ENCODE measurements around the gene EFCAB6. TPM values are rescaled to one million over a fixed set of nuclear protein-coding genes. Genes with fewer than 3 reads are reported as not detected.

The EFCAB6 gene
- total and polyA plus RNA-seq, 2 of the 13 experiments (the other 11 are each of a cell fraction or from before 2014, with no cell fraction given): not detected

DNA sequence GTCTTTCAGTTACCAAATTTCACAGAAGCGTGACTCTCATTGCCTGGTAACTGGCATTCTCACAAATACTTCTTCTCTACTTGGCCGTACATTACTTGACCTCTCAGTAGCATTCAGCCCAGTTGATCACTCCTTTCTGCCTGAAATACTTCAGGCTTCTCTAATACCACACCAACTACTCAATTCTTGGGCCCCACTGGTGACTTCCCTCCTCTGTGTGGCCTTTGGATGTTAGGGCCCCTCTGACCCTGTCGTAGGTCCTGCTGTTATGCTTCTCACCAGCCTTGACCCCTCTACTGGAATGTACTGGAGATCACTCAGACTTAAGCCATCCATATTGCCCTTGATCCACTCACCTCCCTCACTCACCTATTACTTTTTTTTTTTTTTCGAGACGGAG lies 2.2 kb upstream of the EFCAB6 start:
- intact Hi-C loops (cut with micrococcal nuclease; ENCODE audit: unreplicated experiment): no loop called here
- H3K9ac ChIP-seq (ENCODE audit: insufficient read depth, low read depth, low read length): no peak overlapping the region
- no peak for ATAC-seq
- no peaks in the 10 kb centered on the region for H3K9me3 ChIP-seq (ENCODE audit: low read length)
- H3K4me1 ChIP-seq (ENCODE audit: insufficient read depth, low read length): no peaks in the 10 kb centered on the region
- no peak overlapping the region for H3K4me2 ChIP-seq (ENCODE audit: low read depth, low read length)
- H4K20me1 ChIP-seq (ENCODE audit: insufficient read depth, low read length): no peaks in the 10 kb centered on the region
- in situ Hi-C loops (cut with HindIII; ENCODE audit: extremely low pct_ligation_motif_present, low pct_unique_long_range_greater_than_20kb): no loop called here
- BruUV-seq (replicated peaks): no TSS peak
- H2AFZ ChIP-seq (ENCODE audit: low read length): no peak overlapping the region
- ChIA-PET CTCF (ENCODE audit: low intra/inter-chr PET ratio, low total read pairs) (no interaction called here), POLR2A (no interaction called here)
- H3K27me3 ChIP-seq (ENCODE audit: control insufficient read depth in 1 of 2, insufficient read depth in 2 of 2, low read length in 2 of 2): peaks cover 1 to 9% of the 10 kb centered on the region in 2 experiments; a peak in 2 of 5 replicates
- no peaks in the 10 kb centered on the region for H3K79me2 ChIP-seq (ENCODE audit: insufficient read depth, low read length)
- no peak for TF ChIP-seq MAFG (CRISPR knock-in tag; IDR thresholded peaks at IDR 0.05)
- TF ChIP-seq CEBPZ (IDR thresholded peaks at IDR 0.05; ENCODE audit: low read length): no peak
- no peak for TF ChIP-seq ZBTB42 (CRISPR knock-in tag; IDR thresholded peaks at IDR 0.05)
- TF ChIP-seq, protein P1, sequence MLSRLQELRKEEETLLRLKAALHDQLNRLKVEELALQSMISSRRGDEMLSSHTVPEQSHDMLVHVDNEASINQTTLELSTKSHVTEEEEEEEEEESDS (CRISPR knock-in tag; IDR thresholded peaks at IDR 0.05; ENCODE audit: borderline replicate concordance): no peak
- no peak for DNase-seq (ENCODE audit: low spot score)
- no peak for FAIRE-seq
- 47% methylated on average over 5 of the region's 5 CpGs for WGBS (ENCODE audit: low lambda C conversion rate)
- no peak overlapping the region for H3K27ac ChIP-seq (ENCODE audit: extremely low read length, insufficient read depth, low read length)
- no peaks in the 10 kb centered on the region for H3K36me3 ChIP-seq (replicated peaks in 1 of 2; ENCODE audit: control insufficient read depth in 1 of 2, insufficient read depth in 2 of 2, low read length in 2 of 2)
- H3K4me3 ChIP-seq (replicated peaks in 1 of 3; ENCODE audit: insufficient read depth in 1 of 3, low read depth in 2 of 3, low read length in 3 of 3): no peak overlapping the region

DNA sequence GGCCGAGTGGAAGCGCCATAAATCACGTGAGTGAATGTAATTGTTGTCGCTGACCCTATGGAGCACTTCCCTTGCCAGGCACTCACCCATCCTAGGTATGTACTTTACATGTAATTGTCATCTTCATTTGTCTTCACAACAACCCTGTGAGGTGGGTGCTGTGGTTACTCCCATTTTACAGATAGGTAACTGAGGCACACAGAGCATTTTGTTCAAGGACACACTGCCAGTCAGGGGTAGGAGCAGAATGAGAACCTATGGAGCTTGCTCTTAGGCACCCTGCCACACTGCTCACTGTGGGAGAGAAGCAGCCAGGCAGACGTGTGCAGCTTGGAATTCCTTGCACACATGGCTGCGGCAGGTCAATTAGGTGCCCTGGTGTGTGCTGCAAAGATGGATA lies 785 bp upstream of the EFCAB6 start:
- ChIA-PET POLR2A (no interaction called here), CTCF (ENCODE audit: low intra/inter-chr PET ratio, low total read pairs) (no interaction called here)
- ATAC-seq: no peak
- no TSS peak for BruUV-seq (replicated peaks)
- no peaks in the 10 kb centered on the region for H3K79me2 ChIP-seq (ENCODE audit: insufficient read depth, low read length)
- no peaks in the 10 kb centered on the region for H3K9me3 ChIP-seq (ENCODE audit: low read length)
- no peak for FAIRE-seq
- H3K27ac ChIP-seq (ENCODE audit: extremely low read length, insufficient read depth, low read length): no peak overlapping the region
- no peak overlapping the region for H2AFZ ChIP-seq (ENCODE audit: low read length)
- H3K4me2 ChIP-seq (ENCODE audit: low read depth, low read length): no peak overlapping the region
- no peak overlapping the region for H3K9ac ChIP-seq (ENCODE audit: insufficient read depth, low read depth, low read length)
- WGBS (ENCODE audit: low lambda C conversion rate): 75% methylated on average over 4 of the region's 6 CpGs
- TF ChIP-seq ZNF660 (CRISPR knock-in tag; IDR thresholded peaks at IDR 0.05; ENCODE audit: borderline replicate concordance, low read depth) (no peak), ZFP36 (IDR thresholded peaks at IDR 0.05; ENCODE audit: borderline replicate concordance, low read depth, low read length, partially characterized antibody) (no peak), ZNF10 (CRISPR knock-in tag; IDR thresholded peaks at IDR 0.05; ENCODE audit: borderline replicate concordance, low read depth) (no peak), ZNF292 (CRISPR knock-in tag; IDR thresholded peaks at IDR 0.05; ENCODE audit: borderline replicate concordance, low read depth) (no peak), PHB2 (IDR thresholded peaks at IDR 0.05; ENCODE audit: partially characterized antibody) (no peak), MIXL1 (CRISPR knock-in tag; IDR thresholded peaks at IDR 0.05) (no peak), SKI (IDR thresholded peaks at IDR 0.05; ENCODE audit: partially characterized antibody) (no peak)
- TF ChIP-seq, protein P2, sequence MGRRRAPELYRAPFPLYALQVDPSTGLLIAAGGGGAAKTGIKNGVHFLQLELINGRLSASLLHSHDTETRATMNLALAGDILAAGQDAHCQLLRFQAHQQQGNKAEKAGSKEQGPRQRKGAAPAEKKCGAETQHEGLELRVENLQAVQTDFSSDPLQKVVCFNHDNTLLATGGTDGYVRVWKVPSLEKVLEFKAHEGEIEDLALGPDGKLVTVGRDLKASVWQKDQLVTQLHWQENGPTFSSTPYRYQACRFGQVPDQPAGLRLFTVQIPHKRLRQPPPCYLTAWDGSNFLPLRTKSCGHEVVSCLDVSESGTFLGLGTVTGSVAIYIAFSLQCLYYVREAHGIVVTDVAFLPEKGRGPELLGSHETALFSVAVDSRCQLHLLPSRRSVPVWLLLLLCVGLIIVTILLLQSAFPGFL (CRISPR knock-in tag; IDR thresholded peaks at IDR 0.05): no peak
- no peak overlapping the region for H3K4me3 ChIP-seq (replicated peaks in 1 of 3; ENCODE audit: insufficient read depth in 1 of 3, low read depth in 2 of 3, low read length in 3 of 3)
- H4K20me1 ChIP-seq (ENCODE audit: insufficient read depth, low read length): no peaks in the 10 kb centered on the region
- peaks cover 0 to 1% of the 10 kb centered on the region in 2 experiments; a peak in 2 of 5 replicates for H3K27me3 ChIP-seq (ENCODE audit: control insufficient read depth in 1 of 2, insufficient read depth in 2 of 2, low read length in 2 of 2)
- no peak for DNase-seq (ENCODE audit: low spot score)
- intact Hi-C loops (cut with micrococcal nuclease; ENCODE audit: unreplicated experiment) (no loop called here), in situ Hi-C loops (cut with HindIII; ENCODE audit: extremely low pct_ligation_motif_present, low pct_unique_long_range_greater_than_20kb) (no loop called here)
- no peaks in the 10 kb centered on the region for H3K4me1 ChIP-seq (ENCODE audit: insufficient read depth, low read length)
- H3K36me3 ChIP-seq (replicated peaks in 1 of 2; ENCODE audit: control insufficient read depth in 1 of 2, insufficient read depth in 2 of 2, low read length in 2 of 2): no peaks in the 10 kb centered on the region

Data from HepG2 (cell line).